Esophagus muscularis mucosa (tissue), 4 donors: ENCODE data around the gene TMIGD1.

Experiments used
- CTCF ChIP-seq, 3 experiments: fragments of 200-600 bp in 2 of 3; fragments of 450-650 bp in 1 of 3; sonication (generic) in 2 of 3; IDR thresholded peaks; one replicate each; pipeline ENCODE4 v1.5.1; 2017 to 2019; ENCODE audit warnings: antibody characterized with exemption in 3 of 3, mild to moderate bottlenecking in 2 of 3, moderate library complexity in 1 of 3
- EP300 ChIP-seq: sonication (generic); formaldehyde crosslinking; IDR thresholded peaks from one replicate; pipeline ENCODE4 v1.6.1; 2017; ENCODE audit warnings: antibody characterized with exemption
- POLR2AphosphoS5 ChIP-seq, 2 donors: sonication (generic); formaldehyde crosslinking; IDR thresholded peaks; one replicate each; pipeline ENCODE4 v1.6.1; 2017; ENCODE audit warnings: antibody characterized with exemption in 2 of 2

GRCh38 chr17:30376621-30377452, 43.0 kb upstream of the TMIGD1 start:
- TF ChIP-seq CTCF (IDR thresholded peaks at IDR 0.05) (no peak), POLR2AphosphoS5 (IDR thresholded peaks at IDR 0.05) (peak in 1 of 2 donors; percentile 34), EP300 (no peak)
